OCI-LY3 (cell line): ENCODE results near the gene LSM6.

ENCODE experiments used
- H2AFZ ChIP-seq: fragments of 200-600, 300-600 bp; shearing (Covaris generic); 2 replicates; pipeline ENCODE4 v1.6.0; 2014; ENCODE audit warnings: antibody characterized with exemption, low read depth, low read length
- H3K27ac ChIP-seq: fragments of 200-600, 300-600 bp; sonication (generic); 2 replicates; pipeline ENCODE4 v1.5.1; 2014; ENCODE audit warnings: mild to moderate bottlenecking, low read length, moderate library complexity, mixed read lengths
- H3K27me3 ChIP-seq: fragments of 200-600, 300-600 bp; sonication (generic); 2 replicates; pipeline ENCODE4 v1.6.1; 2014; ENCODE audit warnings: low read depth, low read length, mixed read lengths
- H3K36me3 ChIP-seq: fragments of 200-600, 300-600 bp; sonication (generic); replicated peaks from 2 replicates; pipeline ENCODE3; 2014; ENCODE audit warnings: low read depth, low read length, mixed read lengths
- H3K4me1 ChIP-seq: fragments of 300-600, 200-600 bp; sonication (generic); 2 replicates; pipeline ENCODE4 v1.6.1; 2014; ENCODE audit warnings: low read length, mixed read lengths
- H3K4me2 ChIP-seq: fragments of 200-600, 300-600 bp; sonication (generic); 2 replicates; pipeline ENCODE4 v1.6.1; 2014; ENCODE audit warnings: low read length, mixed read lengths
- H3K4me3 ChIP-seq: fragments of 300-600, 200-600 bp; sonication (generic); 2 replicates; pipeline ENCODE4 v1.5.1; 2014; ENCODE audit warnings: antibody characterized with exemption, mild to moderate bottlenecking, low read length, moderate library complexity
- H3K79me2 ChIP-seq: fragments of 300-600, 200-600 bp; shearing (Covaris generic); 2 replicates; pipeline ENCODE4 v1.6.1; 2014; ENCODE audit warnings: mild to moderate bottlenecking, low read length, mixed read lengths
- H3K9ac ChIP-seq: fragments of 300-600, 200-600 bp; shearing (Covaris generic); 2 replicates; pipeline ENCODE4 v1.6.0; 2014; ENCODE audit warnings: mild to moderate bottlenecking, low read length, moderate library complexity
- H3K9me3 ChIP-seq: fragments of 200-600, 300-600 bp; shearing (Covaris generic); 2 replicates; pipeline ENCODE4 v1.6.1; 2014; ENCODE audit warnings: low read length, mixed read lengths; ENCODE audit not compliant: insufficient read depth
- H4K20me1 ChIP-seq: fragments of 200-600, 300-600 bp; sonication (generic); 2 replicates; pipeline ENCODE4 v1.6.1; 2016; ENCODE audit warnings: low read length, mixed read lengths; ENCODE audit not compliant: insufficient read depth
- EZH2phosphoT487 ChIP-seq: fragments of 200-600 bp; shearing (Covaris generic); IDR thresholded peaks from 2 replicates; pipeline ENCODE4 v1.6.1; 2018; ENCODE audit warnings: antibody characterized with exemption, mixed run types, low read depth
- TF ChIP-seq, protein P1 (sequence below): fragments of 200-600, 300-600 bp; sonication (generic); IDR thresholded peaks from 2 replicates; pipeline ENCODE4 v1.5.1; 2014; ENCODE audit warnings: antibody characterized with exemption, low read length, low read depth

LSM6 gene

DNA sequence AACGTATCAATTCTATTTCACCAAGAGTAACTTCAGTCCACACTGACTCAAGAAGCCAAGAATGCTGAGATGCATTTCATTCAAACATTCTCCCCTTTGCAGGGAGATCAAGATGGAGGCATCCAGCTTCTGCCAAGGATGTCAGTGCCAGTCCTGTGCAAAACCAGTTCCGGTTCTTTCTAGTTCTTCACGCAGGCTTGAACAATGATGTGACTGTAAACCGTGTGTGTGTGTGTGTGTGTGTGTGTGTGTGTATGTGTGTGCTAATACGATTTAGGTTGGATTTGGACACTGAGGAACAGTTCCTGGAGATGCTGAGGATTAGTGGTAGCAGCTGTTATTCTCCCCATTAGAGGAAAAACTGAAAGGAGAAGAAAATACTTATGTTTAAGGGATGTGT, 38.7 kb downstream of the LSM6 start, which contains the start of gene REELD1:
TSS of gene REELD1 (plus strand) at position 301 of the 400 bp plus-strand sequence. CDS start 2,415 bp downstream, outside the sequence.
- Histone ChIP-seq H4K20me1 (no peaks in the 10 kb centered on the region), H3K4me1 (no peaks in the 10 kb centered on the region), H3K4me3 (no peak within 1 kb of the TSS), H3K27me3 (0 out of 2 replicates have a peak, but pooled peaks cover 7% of the 10 kb centered on the region), H3K9ac (no peak within 1 kb of the TSS), H3K36me3 (no peaks in the 10 kb centered on the region), H3K79me2 (no peaks in the 10 kb centered on the region), H2AFZ (no peak within 1 kb of the TSS), H3K9me3 (no peaks in the 10 kb centered on the region), H3K4me2 (no peak within 1 kb of the TSS), H3K27ac (no peak within 1 kb of the TSS)
- TF ChIP-seq, protein P1, sequence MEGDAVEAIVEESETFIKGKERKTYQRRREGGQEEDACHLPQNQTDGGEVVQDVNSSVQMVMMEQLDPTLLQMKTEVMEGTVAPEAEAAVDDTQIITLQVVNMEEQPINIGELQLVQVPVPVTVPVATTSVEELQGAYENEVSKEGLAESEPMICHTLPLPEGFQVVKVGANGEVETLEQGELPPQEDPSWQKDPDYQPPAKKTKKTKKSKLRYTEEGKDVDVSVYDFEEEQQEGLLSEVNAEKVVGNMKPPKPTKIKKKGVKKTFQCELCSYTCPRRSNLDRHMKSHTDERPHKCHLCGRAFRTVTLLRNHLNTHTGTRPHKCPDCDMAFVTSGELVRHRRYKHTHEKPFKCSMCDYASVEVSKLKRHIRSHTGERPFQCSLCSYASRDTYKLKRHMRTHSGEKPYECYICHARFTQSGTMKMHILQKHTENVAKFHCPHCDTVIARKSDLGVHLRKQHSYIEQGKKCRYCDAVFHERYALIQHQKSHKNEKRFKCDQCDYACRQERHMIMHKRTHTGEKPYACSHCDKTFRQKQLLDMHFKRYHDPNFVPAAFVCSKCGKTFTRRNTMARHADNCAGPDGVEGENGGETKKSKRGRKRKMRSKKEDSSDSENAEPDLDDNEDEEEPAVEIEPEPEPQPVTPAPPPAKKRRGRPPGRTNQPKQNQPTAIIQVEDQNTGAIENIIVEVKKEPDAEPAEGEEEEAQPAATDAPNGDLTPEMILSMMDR, result no peak
- no peak for TF ChIP-seq EZH2phosphoT487

DNA sequence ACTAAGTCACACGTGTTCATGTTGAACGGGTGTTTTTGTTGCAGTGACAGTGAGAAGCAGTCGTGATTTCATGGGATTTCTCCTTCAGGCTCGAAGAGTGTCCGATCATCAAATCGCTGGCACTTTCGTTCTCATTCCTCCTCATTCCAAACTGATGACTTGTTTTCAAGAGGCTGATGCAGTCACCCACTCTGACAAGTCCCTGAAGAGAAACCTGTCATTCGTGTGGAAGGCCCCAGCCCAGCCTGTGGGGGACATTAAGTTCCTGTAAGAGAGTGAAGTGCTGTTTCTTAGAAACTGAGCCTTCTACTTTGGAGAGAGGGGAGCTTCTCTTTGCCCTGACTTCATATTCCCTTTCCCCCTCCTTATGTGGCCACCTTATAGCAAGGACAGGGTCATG, 46.8 kb downstream of the LSM6 start:
- Histone ChIP-seq H3K79me2 (no peaks in the 10 kb centered on the region), H3K36me3 (no peaks in the 10 kb centered on the region), H3K27me3 (no peaks in the 10 kb centered on the region), H3K9me3 (no peaks in the 10 kb centered on the region), H3K27ac (no peak overlapping the region), H3K9ac (no peak overlapping the region), H4K20me1 (no peaks in the 10 kb centered on the region), H3K4me3 (no peak overlapping the region), H2AFZ (no peak overlapping the region), H3K4me1 (no peaks in the 10 kb centered on the region), H3K4me2 (no peak overlapping the region)
- TF ChIP-seq EZH2phosphoT487, result no peak
- TF ChIP-seq, protein P1, result no peak

DNA sequence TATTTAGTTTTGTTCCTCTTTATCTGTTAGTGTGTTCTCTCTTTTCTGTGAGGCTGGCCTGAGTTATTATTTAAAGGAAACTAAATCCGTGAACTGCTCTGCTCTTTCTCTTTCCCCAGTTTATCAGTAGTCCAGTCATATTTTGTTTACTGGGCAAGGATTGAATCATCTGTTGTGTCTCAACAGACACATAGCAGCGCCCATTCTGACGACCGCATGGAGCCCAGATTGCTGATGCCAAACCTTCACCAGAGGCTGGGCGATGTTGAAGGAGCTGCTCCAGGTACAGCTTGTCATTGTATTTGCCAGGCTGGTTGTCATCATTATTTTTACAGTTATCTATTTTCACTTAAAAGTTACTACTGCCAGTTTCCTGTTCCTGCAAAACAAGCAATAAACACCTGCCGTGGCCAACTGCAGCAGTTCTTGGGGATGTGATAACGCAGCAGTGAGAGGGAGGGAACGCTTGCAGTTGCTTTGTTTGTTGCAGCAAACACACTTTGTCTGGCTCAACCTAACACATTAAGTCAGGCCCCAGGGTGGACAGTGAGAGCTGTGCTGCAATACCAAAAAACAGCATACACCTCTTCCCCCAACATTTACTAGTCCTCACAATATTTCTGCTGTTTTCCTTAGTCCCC, 48.9 kb downstream of the LSM6 start:
- Histone ChIP-seq H3K9me3 (no peaks in the 10 kb centered on the region), H2AFZ (no peak overlapping the region), H3K27me3 (no peaks in the 10 kb centered on the region), H4K20me1 (no peaks in the 10 kb centered on the region), H3K79me2 (no peaks in the 10 kb centered on the region), H3K36me3 (no peaks in the 10 kb centered on the region), H3K9ac (no peak overlapping the region), H3K4me3 (no peak overlapping the region), H3K4me2 (no peak overlapping the region), H3K4me1 (no peaks in the 10 kb centered on the region), H3K27ac (no peak overlapping the region)
- TF ChIP-seq, protein P1, result no peak
- no peak for TF ChIP-seq EZH2phosphoT487

DNA sequence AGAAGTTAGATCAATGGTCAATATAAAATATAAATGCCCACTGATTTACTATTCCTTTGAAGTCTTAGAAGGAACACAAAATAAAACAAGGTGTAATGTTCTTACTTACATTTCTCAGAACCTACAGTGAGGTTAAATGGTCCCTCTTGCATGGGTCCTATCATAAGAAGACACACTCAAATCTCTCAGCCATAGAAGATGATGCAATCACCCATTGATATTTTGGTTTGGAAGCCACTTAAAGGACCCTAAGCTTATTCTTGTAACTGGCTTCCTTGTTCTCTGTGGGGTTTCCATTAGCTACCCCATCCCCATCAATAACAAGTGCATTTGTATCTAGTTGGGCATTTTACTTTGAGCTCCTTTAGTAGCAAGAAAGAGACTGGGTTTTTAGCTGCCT, 53.9 kb downstream of the LSM6 start:
- no peak overlapping the region for H3K4me2 ChIP-seq

More for the DNA sequence above, 53.9 kb downstream of the LSM6 start:
- Histone ChIP-seq H3K79me2 (no peaks in the 10 kb centered on the region), H3K27me3 (no peaks in the 10 kb centered on the region), H3K27ac (no peak overlapping the region), H3K4me1 (no peaks in the 10 kb centered on the region), H2AFZ (no peak overlapping the region), H3K9ac (no peak overlapping the region), H3K36me3 (no peaks in the 10 kb centered on the region), H4K20me1 (no peaks in the 10 kb centered on the region), H3K4me3 (no peak overlapping the region), H3K9me3 (no peaks in the 10 kb centered on the region)
- TF ChIP-seq, protein P1, result no peak
- TF ChIP-seq EZH2phosphoT487, result no peak
